Nephron progenitor cell (in vitro differentiated cells): ENCODE measurements around the gene KCTD20.
"Not testable (repeated sequence)": the region's sequence is repeated elsewhere in the genome, so short reads cannot be mapped to it uniquely, and the experiment has no call there.

Experiments
- DNase-seq: peaks from one replicate; pipeline ENCODE4 v3.0.0; 2021
- H3K27ac Mint-ChIP-seq: 2 replicates; pipeline ENCODE4 v1.8.0; 2021; ENCODE audit warnings: mild to moderate bottlenecking, moderate library complexity, mixed read lengths
- H3K27me3 Mint-ChIP-seq: 2 replicates; pipeline ENCODE4 v1.8.0; 2021; ENCODE audit warnings: mild to moderate bottlenecking, low read depth, mixed read lengths; ENCODE audit not compliant: poor library complexity
- H3K36me3 Mint-ChIP-seq: 2 replicates; pipeline ENCODE4 v1.8.0; 2021; ENCODE audit warnings: low read depth, mixed read lengths
- H3K4me1 Mint-ChIP-seq: 2 replicates; pipeline ENCODE4 v1.8.0; 2021; ENCODE audit warnings: mixed read lengths
- H3K4me3 Mint-ChIP-seq: 2 replicates; pipeline ENCODE4 v1.8.0; 2021; ENCODE audit warnings: mild to moderate bottlenecking, moderate library complexity, mixed read lengths
- H3K9me3 Mint-ChIP-seq: 2 replicates; pipeline ENCODE4 v1.8.0; 2021; ENCODE audit warnings: mild to moderate bottlenecking, moderate library complexity, mixed read lengths
- CTCF ChIP-seq: fragments of 200-600 bp; sonication (generic); IDR thresholded peaks from 2 replicates; pipeline ENCODE4 v1.5.0; 2021; ENCODE audit warnings: antibody characterized with exemption

KCTD20 gene

GRCh38 chr6:36467625-36468024, 24.8 kb downstream of the KCTD20 start:
- TF ChIP-seq CTCF: no peak
- Mint-ChIP-seq H3K36me3 (peaks cover 53% of the 10 kb centered on the region), H3K27ac (no peak overlapping the region), H3K9me3 (peaks cover 6% of the 10 kb centered on the region), H3K27me3 (no peaks in the 10 kb centered on the region), H3K4me1 (no peaks in the 10 kb centered on the region), H3K4me3 (no peak overlapping the region)
- no peak for DNase-seq

- peaks cover 6% of the 10 kb centered on the region for H3K9me3 Mint-ChIP-seq
These were observed 26.4 kb downstream of the KCTD20 start for GRCh38 chr6:36469148-36469661.

GRCh38 chr6:36469946-36470345, 27.1 kb downstream of the KCTD20 start:
- Mint-ChIP-seq H3K27ac (no peak overlapping the region), H3K36me3 (peaks cover 59% of the 10 kb centered on the region), H3K4me3 (no peak overlapping the region), H3K4me1 (no peaks in the 10 kb centered on the region), H3K27me3 (no peaks in the 10 kb centered on the region), H3K9me3 (peaks cover 6% of the 10 kb centered on the region)
- TF ChIP-seq CTCF: no peak
- DNase-seq: no peak

More at GRCh38 chr6:36469148-36469661, 26.4 kb downstream of the KCTD20 start:
- Mint-ChIP-seq H3K27ac (no peak overlapping the region), H3K36me3 (peaks cover 56% of the 10 kb centered on the region), H3K4me3 (no peak overlapping the region), H3K4me1 (no peaks in the 10 kb centered on the region), H3K27me3 (no peaks in the 10 kb centered on the region)
- TF ChIP-seq CTCF: no peak
- DNase-seq: no peak

- Mint-ChIP-seq H3K27me3 (peaks cover 4% of the 10 kb centered on the region), H3K9me3 (no peaks in the 10 kb centered on the region), H3K4me1 (no peaks in the 10 kb centered on the region), H3K36me3 (peaks cover 65% of the 10 kb centered on the region), H3K4me3 (no peak overlapping the region), H3K27ac (no peak overlapping the region)
- TF ChIP-seq CTCF: no peak
- DNase-seq: no peak
These were observed 35.3 kb downstream of the KCTD20 start for GRCh38 chr6:36478051-36478526.

DNA sequence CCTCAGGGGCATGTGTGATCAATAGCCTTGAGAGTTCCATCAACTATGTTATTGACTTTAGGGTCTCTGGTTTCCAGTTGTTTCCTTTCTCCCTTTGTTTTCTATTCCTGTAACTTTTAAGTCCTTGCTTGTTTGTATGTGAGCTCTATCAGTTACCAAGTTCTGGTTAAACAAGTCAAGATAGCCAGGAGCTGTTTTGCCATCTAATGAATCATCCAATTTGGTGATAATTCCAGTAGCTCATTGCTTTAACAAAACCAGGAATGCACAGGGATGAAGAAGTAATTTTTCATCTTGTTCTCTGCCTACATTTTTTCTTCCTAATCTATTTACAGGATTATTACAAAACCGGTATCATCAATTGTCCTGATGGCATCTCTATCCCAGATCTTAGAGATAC, 36.5 kb downstream of the KCTD20 start:
- no peak overlapping the region for H3K4me3 Mint-ChIP-seq
- TF ChIP-seq CTCF: no peak
- H3K27me3 Mint-ChIP-seq: peaks cover 4% of the 10 kb centered on the region
- no peak overlapping the region for H3K27ac Mint-ChIP-seq
- no peak for DNase-seq
- H3K36me3 Mint-ChIP-seq: peaks cover 66% of the 10 kb centered on the region
- no peaks in the 10 kb centered on the region for H3K9me3 Mint-ChIP-seq
- no peaks in the 10 kb centered on the region for H3K4me1 Mint-ChIP-seq

DNA sequence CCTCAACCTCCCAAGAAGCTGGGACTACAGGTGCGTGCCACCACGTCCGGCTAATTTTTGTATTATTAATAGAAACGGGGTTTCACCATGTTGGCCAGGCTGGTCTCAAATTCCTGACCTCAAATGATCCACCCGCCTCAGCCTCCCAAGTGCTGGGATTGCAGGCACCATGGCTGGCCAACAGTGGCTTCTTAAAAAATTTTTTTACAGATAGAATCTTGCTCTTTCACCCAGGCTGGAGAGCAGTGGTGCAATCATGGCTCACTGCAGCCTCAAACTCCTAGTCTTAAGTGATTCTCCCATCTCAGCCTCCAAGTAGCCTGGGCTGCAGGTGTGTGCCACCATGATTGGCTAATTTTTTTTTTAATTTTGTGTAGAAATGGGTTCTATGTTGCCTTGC, 40.5 kb downstream of the KCTD20 start:
- H3K27ac Mint-ChIP-seq, H3K4me1 Mint-ChIP-seq, H3K4me3 Mint-ChIP-seq, DNase-seq, H3K27me3 Mint-ChIP-seq, H3K9me3 Mint-ChIP-seq: not testable (repeated sequence)
- H3K36me3 Mint-ChIP-seq: peaks cover 70% of the 10 kb centered on the region
